Adrenal gland (tissue), 12 donors: ENCODE data around the gene ZC2HC1B. TPM values are rescaled to one million over a fixed set of nuclear protein-coding genes. Genes with fewer than 3 reads are reported as not detected.

Experiments used
- DNase-seq, 7 donors: peaks; one replicate each; pipeline ENCODE4 v3.0.0-alpha.2; 2019 to 2020
- H3K27ac ChIP-seq, 5 donors: fragments of 200-600 bp; sonication (generic) in 4 of 5; 1 replicate in 3 of 5; 2 replicates in 2 of 5; pipeline versions ENCODE4 v1.5.1 to v1.8.0; 2016 to 2020; ENCODE audit warnings: mild to moderate bottlenecking in 1 of 5
- H3K27me3 ChIP-seq: fragments of 200-600 bp; 2 replicates; pipeline ENCODE4 v1.8.0; 2021
- H3K36me3 ChIP-seq, 2 donors: fragments of 200-600 bp; replicated peaks in 1 of 2; 1 replicate in 1 of 2; 2 replicates in 1 of 2; pipeline versions ENCODE4 v1.5.1 to v1.8.0; 2018 to 2022
- H3K4me1 ChIP-seq, 2 donors: fragments of 200-600 bp; replicated peaks in 1 of 2; 1 replicate in 1 of 2; 2 replicates in 1 of 2; pipeline versions ENCODE4 v1.5.1 to v1.8.0; 2018 to 2021
- H3K4me3 ChIP-seq, 4 donors: fragments of 200-600 bp; sonication (generic) in 3 of 4; one replicate each; pipeline ENCODE4 v1.5.1; 2016 to 2018
- H3K9me3 ChIP-seq, 3 donors: fragments of 200-600 bp; sonication (generic) in 1 of 3; replicated peaks in 1 of 3; 1 replicate in 2 of 3; 2 replicates in 1 of 3; pipeline versions ENCODE4 v1.5.1 to v1.8.0; 2016 to 2021
- CTCF ChIP-seq, 6 experiments: fragments of 450-650 bp in 4 of 6; fragments of 200-600 bp in 2 of 6; sonication (generic) in 1 of 6; IDR thresholded peaks; 1 replicate in 5 of 6; 2 replicates in 1 of 6; pipeline versions ENCODE4 v1.5.1 to v1.8.0; 2016 to 2021; ENCODE audit warnings: antibody characterized with exemption in 6 of 6, mild to moderate bottlenecking in 2 of 6, moderate library complexity in 1 of 6
- POLR2A ChIP-seq, 2 donors: fragments of 450-650 bp; IDR thresholded peaks; one replicate each; pipeline ENCODE4 v1.6.1; 2017; ENCODE audit warnings: antibody characterized with exemption in 2 of 2, mild to moderate bottlenecking in 2 of 2, moderate library complexity in 1 of 2
- WGBS, 4 donors: extraction: QIAGEN DNeasy Blood & Tissue Kit in 2 of 4; methylation state at CpG; one replicate each; pipeline versions ENCODE4 v1.1.5 to v1.1.7; 2013 to 2017; 5-methylcytosine and 5-hydroxymethylcytosine counted together
- intact Hi-C, 2 donors: fragments of 100-400 bp; cut with DNase I; formaldehyde crosslinking; loops; one replicate each; pipeline versions ENCODE4 v1.14.1 to v1.15.0; 2022 to 2023
- polyA plus RNA-seq, 3 donors: library from polyadenylated mRNA; stranded (reverse); fragments of 200-250 nt in 2 of 3; fragments of 350-450 nt in 1 of 3; fragmentation: Illumina TruSeq in 1 of 3; extraction: RNeasy Lipid Tissue Mini Kit (QIAGEN cat#74804) in 1 of 3; gene quantifications; one replicate each; pipeline ENCODE4 v1.2.3, GENCODE V29; 2013 to 2014
- total RNA-seq, 9 donors: library from RNA; depleted of rRNA in 4 of 9; stranded (reverse); fragments of >200 nt in 4 of 9; fragments of 120-200 nt in 1 of 9; fragmentation: NEBNext Ultra II Directional in 1 of 9; extraction: Animal tissue kit (Norgen Biotek cat#: 25700) in 1 of 9; gene quantifications; one replicate each; pipeline versions ENCODE4 v1.1.0 to v1.2.4, GENCODE V29; 2013 to 2023
- donor health status: healthy with polysubstance abuse.
- donor health status: Bipolar disorder and iron deficiency.
- donor health status: DM: yes; HTN: yes; CAD: no.
- donor health status: DM: no; HTN: no; CAD: no.
- donor health status: DM: no; HTN: no; CAD: no.
- donor health status: DM: yes; HTN: yes; CAD: no.

The ZC2HC1B gene
- total and polyA plus RNA-seq, 12 donors: 0.32 to 1.0 TPM; not detected in 10

- 74 to 75% (median 74%) methylated on average over 3 of the region's 3 CpGs for WGBS, 4 donors
- DNase-seq: no peak
- Histone ChIP-seq H3K4me1 (peaks cover 5 to 31% of the 10 kb centered on the region in 2 donors), H3K4me3 (no peak overlapping the region), H3K27ac (no peak overlapping the region), H3K27me3 (no peaks in the 10 kb centered on the region), H3K36me3 (no peaks in the 10 kb centered on the region), H3K9me3 (no peaks in the 10 kb centered on the region)
- TF ChIP-seq CTCF (IDR thresholded peaks at IDR 0.05) (no peak), POLR2A (IDR thresholded peaks at IDR 0.05) (no peak)
- intact Hi-C loops: no loop called here
These were observed 112.6 kb downstream of the ZC2HC1B start for GRCh38 chr6:143976806-143977349.

GRCh38 chr6:143980921-143981320, 116.6 kb downstream of the ZC2HC1B start:
- Histone ChIP-seq H3K36me3 (no peaks in the 10 kb centered on the region), H3K4me3 (no peak overlapping the region), H3K27ac (no peak overlapping the region), H3K9me3 (no peaks in the 10 kb centered on the region), H3K27me3 (no peaks in the 10 kb centered on the region), H3K4me1 (peaks cover 5 to 21% of the 10 kb centered on the region in 2 donors)
- intact Hi-C loops: no loop called here
- WGBS, 4 donors: 96 to 100% (median 99%) methylated on average over 1 of the region's 1 CpG
- no peak for DNase-seq
- TF ChIP-seq POLR2A (IDR thresholded peaks at IDR 0.05) (no peak), CTCF (IDR thresholded peaks at IDR 0.05) (no peak)

GRCh38 chr6:143982968-143983367, 118.7 kb downstream of the ZC2HC1B start:
- Histone ChIP-seq H3K4me3 (no peak overlapping the region), H3K36me3 (no peaks in the 10 kb centered on the region), H3K4me1 (peaks cover 5 to 12% of the 10 kb centered on the region in 2 donors), H3K9me3 (no peaks in the 10 kb centered on the region), H3K27ac (no peak overlapping the region), H3K27me3 (no peaks in the 10 kb centered on the region)
- no peak for TF ChIP-seq POLR2A (IDR thresholded peaks at IDR 0.05)
- TF ChIP-seq CTCF (IDR thresholded peaks at IDR 0.05): no peak
- DNase-seq: peak in 6 of 7 donors; percentile 31 to 66 (median 44)
- intact Hi-C loops: no loop called here
- WGBS, 4 donors: 21 to 34% (median 31%) methylated on average over 2 of the region's 2 CpGs

- H3K27me3 ChIP-seq: no peaks in the 10 kb centered on the region
- H3K4me1 ChIP-seq: peaks cover 5 to 12% of the 10 kb centered on the region in 2 donors
- no peak for DNase-seq
- H3K36me3 ChIP-seq: no peaks in the 10 kb centered on the region
- H3K9me3 ChIP-seq: no peaks in the 10 kb centered on the region
- WGBS, 4 donors: 58 to 71% (median 67%) methylated on average over 2 of the region's 2 CpGs
- intact Hi-C loops: no loop called here
- no peak overlapping the region for H3K27ac ChIP-seq
- H3K4me3 ChIP-seq: no peak overlapping the region
- TF ChIP-seq POLR2A (IDR thresholded peaks at IDR 0.05) (no peak), CTCF (IDR thresholded peaks at IDR 0.05) (no peak)
These were observed 120.4 kb downstream of the ZC2HC1B start for GRCh38 chr6:143984666-143985065.
